Measurements from ENCODE around the gene ZBTB32.
"Not testable (repeated sequence)": the region's sequence is repeated elsewhere in the genome, so short reads cannot be mapped to it uniquely, and the experiment has no call there.

Gene ZBTB32

DNA sequence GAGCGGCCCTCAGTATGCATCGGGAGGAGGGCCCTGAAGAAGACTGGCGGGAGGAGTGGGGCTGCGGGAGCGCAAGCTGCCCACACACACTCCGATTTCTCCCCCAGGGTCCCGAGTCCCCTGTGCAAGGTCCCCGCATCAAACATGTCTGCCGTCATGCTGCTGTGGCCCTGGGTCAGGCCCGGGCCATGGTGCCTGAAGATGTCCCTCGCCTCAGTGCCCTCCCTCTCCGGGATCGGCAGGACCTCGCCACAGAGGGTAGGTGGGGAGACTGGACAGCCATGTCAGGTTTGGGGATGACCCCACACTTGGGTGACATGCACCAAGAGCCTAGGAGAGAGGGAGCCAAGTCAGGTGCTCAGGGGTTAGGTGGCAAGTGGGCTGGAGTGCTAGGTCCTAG lies 18.1 kb downstream of the ZBTB32 start:
- TF ChIP-seq, protein P1, sequence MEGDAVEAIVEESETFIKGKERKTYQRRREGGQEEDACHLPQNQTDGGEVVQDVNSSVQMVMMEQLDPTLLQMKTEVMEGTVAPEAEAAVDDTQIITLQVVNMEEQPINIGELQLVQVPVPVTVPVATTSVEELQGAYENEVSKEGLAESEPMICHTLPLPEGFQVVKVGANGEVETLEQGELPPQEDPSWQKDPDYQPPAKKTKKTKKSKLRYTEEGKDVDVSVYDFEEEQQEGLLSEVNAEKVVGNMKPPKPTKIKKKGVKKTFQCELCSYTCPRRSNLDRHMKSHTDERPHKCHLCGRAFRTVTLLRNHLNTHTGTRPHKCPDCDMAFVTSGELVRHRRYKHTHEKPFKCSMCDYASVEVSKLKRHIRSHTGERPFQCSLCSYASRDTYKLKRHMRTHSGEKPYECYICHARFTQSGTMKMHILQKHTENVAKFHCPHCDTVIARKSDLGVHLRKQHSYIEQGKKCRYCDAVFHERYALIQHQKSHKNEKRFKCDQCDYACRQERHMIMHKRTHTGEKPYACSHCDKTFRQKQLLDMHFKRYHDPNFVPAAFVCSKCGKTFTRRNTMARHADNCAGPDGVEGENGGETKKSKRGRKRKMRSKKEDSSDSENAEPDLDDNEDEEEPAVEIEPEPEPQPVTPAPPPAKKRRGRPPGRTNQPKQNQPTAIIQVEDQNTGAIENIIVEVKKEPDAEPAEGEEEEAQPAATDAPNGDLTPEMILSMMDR (conservative IDR thresholded peaks at IDR 0.05; ENCODE audit: low read depth) = no peak
- DNase-seq (ENCODE audit: low spot score) = no peak
- ChIA-PET POLR2A (ENCODE audit: low non-redundant PET) (no interaction called here), CTCF (interaction anchor here (1.1 kb wide), 1 partner anchor 18 kb away, joined by 3 read pairs; no protein-coding TSS in a partner anchor)
- 0 out of 2 replicates have a peak overlapping the region, but pooled peaks have one; percentile 4 for H3K27ac ChIP-seq

DNA sequence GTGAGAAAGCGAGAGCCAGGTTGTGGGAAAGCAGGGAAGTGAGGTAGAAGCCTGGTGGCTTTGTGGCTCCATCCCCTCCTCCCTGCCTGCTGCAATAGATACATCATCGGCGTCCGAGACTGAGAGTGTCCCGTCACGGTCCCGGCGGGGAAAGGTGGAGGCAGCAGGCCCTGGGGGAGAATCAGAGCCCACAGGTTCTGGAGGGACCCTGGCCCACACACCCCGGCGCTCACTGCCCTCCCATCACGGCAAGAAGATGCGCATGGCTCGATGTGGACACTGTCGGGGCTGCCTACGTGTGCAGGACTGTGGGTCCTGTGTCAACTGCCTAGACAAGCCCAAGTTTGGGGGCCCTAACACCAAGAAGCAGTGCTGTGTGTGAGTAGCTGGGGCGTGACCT lies 18.5 kb downstream of the ZBTB32 start:
- TF ChIP-seq, protein P1 (conservative IDR thresholded peaks at IDR 0.05; ENCODE audit: low read depth) = no peak
- ChIA-PET POLR2A (ENCODE audit: low non-redundant PET) (no interaction called here), CTCF (interaction anchor here (1.1 kb wide), 1 partner anchor 18 kb away, joined by 3 read pairs; no protein-coding TSS in a partner anchor)
- H3K27ac ChIP-seq = 0 out of 2 replicates have a peak overlapping the region, but pooled peaks have one; percentile 4
- DNase-seq (ENCODE audit: low spot score) = no peak

DNA sequence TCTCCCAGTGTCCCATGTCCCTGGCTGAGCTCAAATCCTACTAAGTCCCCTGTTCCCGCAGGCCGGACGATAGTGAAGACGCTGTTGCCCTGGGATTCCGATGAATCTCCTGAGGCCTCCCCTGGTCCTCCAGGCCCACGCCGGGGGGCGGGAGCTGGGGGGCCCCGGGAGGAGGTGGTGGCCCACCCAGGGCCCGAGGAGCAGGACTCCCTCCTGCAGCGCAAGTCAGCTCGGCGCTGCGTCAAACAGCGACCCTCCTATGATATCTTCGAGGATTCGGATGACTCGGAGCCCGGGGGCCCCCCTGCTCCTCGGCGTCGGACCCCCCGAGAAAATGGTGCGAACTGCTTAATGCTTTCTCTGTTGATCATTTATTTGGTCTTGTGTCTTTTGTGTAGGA lies 19.3 kb downstream of the ZBTB32 start:
- POLR2A ChIA-PET (ENCODE audit: low non-redundant PET) = no interaction called here
- CTCF ChIA-PET = no interaction called here

DNA sequence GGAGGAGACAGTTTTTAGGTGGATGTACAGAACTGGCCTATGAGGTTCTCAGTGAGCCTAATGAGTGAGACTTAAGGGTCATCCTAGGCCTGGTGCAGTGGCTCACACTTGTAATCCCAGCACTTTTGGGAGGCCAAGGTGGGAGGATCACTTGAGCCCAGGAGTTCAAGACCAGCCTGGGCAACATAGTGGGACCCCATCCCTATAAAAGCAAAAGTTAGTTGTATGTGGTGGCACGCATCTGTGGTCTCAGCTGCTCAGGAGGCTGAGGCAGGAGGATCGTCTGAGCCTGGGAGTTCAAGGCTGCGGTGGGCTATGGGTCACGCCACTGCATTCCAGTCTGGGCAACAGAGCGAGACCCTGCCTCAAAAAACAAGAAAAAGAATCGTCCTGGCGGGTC lies 19.8 kb downstream of the ZBTB32 start:
- DNase-seq (ENCODE audit: low spot score); H3K27ac ChIP-seq; POLR2A ChIA-PET (ENCODE audit: low non-redundant PET); CTCF ChIA-PET: not testable (repeated sequence)

More for the DNA sequence above, 19.3 kb downstream of the ZBTB32 start:
- TF ChIP-seq, protein P1 (conservative IDR thresholded peaks at IDR 0.05; ENCODE audit: low read depth) = no peak
- H3K27ac ChIP-seq = no peak overlapping the region
- DNase-seq (ENCODE audit: low spot score) = no peak

DNA sequence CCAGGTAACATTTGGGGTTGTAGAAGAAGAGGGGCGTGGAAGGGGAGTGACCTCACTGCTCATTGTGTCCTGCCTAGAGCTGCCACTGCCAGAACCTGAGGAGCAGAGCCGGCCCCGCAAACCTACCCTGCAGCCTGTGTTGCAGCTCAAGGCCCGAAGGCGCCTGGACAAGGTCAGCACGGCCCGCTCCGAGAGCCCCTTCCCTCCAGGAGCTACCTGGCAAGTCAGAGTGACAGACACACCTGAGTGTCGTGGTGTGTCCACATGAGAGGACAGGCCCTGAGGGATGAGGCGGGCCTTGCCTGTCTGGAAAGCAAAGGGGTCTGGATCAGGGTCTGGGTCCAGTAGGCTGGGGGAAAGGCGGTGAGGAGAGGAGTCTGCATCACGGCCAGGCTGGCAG lies 20.2 kb downstream of the ZBTB32 start:
- CTCF ChIA-PET = no interaction called here
- POLR2A ChIA-PET (ENCODE audit: low non-redundant PET) = no interaction called here
- H3K27ac ChIP-seq = no peak overlapping the region
- TF ChIP-seq, protein P1 (conservative IDR thresholded peaks at IDR 0.05; ENCODE audit: low read depth) = no peak
- DNase-seq (ENCODE audit: low spot score) = no peak

DNA sequence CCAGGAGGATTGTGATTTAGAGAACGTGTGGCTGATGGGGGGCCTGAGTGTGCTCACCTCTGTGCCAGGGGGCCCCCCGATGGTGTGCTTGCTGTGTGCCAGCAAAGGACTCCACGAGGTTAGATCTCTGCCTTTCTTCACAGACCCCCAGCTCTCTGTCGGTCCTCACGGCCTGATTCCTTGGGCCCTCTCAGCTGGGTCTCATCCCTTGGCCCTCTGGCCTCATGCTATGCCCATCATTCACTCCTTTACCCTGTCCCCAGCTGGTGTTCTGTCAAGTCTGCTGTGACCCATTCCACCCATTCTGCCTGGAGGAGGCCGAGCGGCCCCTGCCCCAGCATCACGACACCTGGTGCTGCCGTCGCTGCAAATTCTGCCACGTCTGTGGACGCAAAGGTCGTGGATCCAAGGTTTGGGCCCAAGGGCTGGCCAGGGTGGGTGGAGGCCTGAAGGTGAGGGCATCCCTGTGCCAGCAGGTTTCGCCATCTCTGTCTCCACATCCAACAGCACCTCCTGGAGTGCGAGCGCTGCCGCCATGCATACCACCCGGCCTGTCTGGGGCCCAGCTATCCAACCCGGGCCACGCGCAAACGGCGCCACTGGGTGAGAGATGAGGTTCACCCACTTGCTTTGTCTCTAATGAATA lies 21.0 kb downstream of the ZBTB32 start:
- DNase-seq (ENCODE audit: low spot score) = no peak
- ChIA-PET POLR2A (ENCODE audit: low non-redundant PET) (no interaction called here), CTCF (no interaction called here)
- TF ChIP-seq, protein P1 (conservative IDR thresholded peaks at IDR 0.05; ENCODE audit: low read depth) = no peak
- no peak overlapping the region for H3K27ac ChIP-seq

Data from RWPE1 (cell line).